ENCODE data around the gene PAX4.

The PAX4 gene

GRCh38 chr7:127629268-127629854, 11.4 kb upstream of the PAX4 start:
- peak in 1 of 51 donors; percentile 0 for DNase-seq

GRCh38 chr7:127628445-127628844, 10.5 kb upstream of the PAX4 start:
- no peak for DNase-seq

GRCh38 chr7:127625331-127625730, 7.4 kb upstream of the PAX4 start:
- DNase-seq = no peak

GRCh38 chr7:127620406-127621233, 2.7 kb upstream of the PAX4 start:
- peak in 1 of 51 donors; percentile 3 for DNase-seq

- no peak for DNase-seq
Measured at GRCh38 chr7:127619681-127620405, 1.9 kb upstream of the PAX4 start.

GRCh38 chr7:127618775-127619174, 833 bp upstream of the PAX4 start:
- no peak for DNase-seq

GRCh38 chr7:127616724-127617123, 1.2 kb downstream of the PAX4 start:
- no peak for DNase-seq

GRCh38 chr7:127612263-127612662, 5.7 kb downstream of the PAX4 start:
- no peak for DNase-seq

- no peak for DNase-seq
Measured at GRCh38 chr7:127609297-127609696, 8.6 kb downstream of the PAX4 start.

GRCh38 chr7:127608446-127608845, 9.5 kb downstream of the PAX4 start:
- DNase-seq = no peak

GRCh38 chr7:127600885-127601284, 17.1 kb downstream of the PAX4 start:
- DNase-seq = no peak

- no peak for DNase-seq
Measured at GRCh38 chr7:127598318-127598717, 19.6 kb downstream of the PAX4 start.

- DNase-seq = no peak
Measured at GRCh38 chr7:127595737-127596136, 22.2 kb downstream of the PAX4 start.

GRCh38 chr7:127594490-127594889, 23.5 kb downstream of the PAX4 start:
- DNase-seq = peak in 16 of 51 donors; percentile 1 to 34 (median 15)

- no peak for DNase-seq
Measured at GRCh38 chr7:127592550-127592949, 25.4 kb downstream of the PAX4 start.

- no peak for DNase-seq
Measured at GRCh38 chr7:127591591-127591990, 26.4 kb downstream of the PAX4 start.

- no peak for DNase-seq
Measured at GRCh38 chr7:127591189-127591588, 26.8 kb downstream of the PAX4 start.

GRCh38 chr7:127589896-127590295, 28.0 kb downstream of the PAX4 start:
- peak in 2 of 51 donors; percentile 10 to 11 for DNase-seq

GRCh38 chr7:127588697-127589482, 29.1 kb downstream of the PAX4 start:
- peak in 43 of 51 donors; percentile 3 to 70 (median 43) for DNase-seq

- peak in 50 of 51 donors; percentile 41 to 94 (median 83) for DNase-seq
Measured at GRCh38 chr7:127588019-127588696, 29.8 kb downstream of the PAX4 start, which contains the start of gene ARF5. Gene ARF5 (plus strand): TSS chr7:127588411. CDS start chr7:127588499, 88 bp downstream.

GRCh38 chr7:127587663-127588018, 30.3 kb downstream of the PAX4 start:
- DNase-seq = peak in 5 of 51 donors; percentile 7 to 49 (median 38)
